Dermis blood vessel endothelial cell (primary cell): ENCODE results near the gene CHD6. TPM values are rescaled to one million over a fixed set of nuclear protein-coding genes. Genes with fewer than 3 reads are reported as not detected.

Experiments
- DNase-seq: peaks from one replicate; pipeline ENCODE4 v3.0.0; 2010
- total RNA-seq: library from RNA; depleted of rRNA; stranded (reverse); fragments of >200 nt; gene quantifications from 2 replicates; pipeline ENCODE4 v1.2.3, GENCODE V29; 2014

Gene CHD6
- total RNA-seq, 1 donor from 2014 or later, result 35.6 TPM

DNA sequence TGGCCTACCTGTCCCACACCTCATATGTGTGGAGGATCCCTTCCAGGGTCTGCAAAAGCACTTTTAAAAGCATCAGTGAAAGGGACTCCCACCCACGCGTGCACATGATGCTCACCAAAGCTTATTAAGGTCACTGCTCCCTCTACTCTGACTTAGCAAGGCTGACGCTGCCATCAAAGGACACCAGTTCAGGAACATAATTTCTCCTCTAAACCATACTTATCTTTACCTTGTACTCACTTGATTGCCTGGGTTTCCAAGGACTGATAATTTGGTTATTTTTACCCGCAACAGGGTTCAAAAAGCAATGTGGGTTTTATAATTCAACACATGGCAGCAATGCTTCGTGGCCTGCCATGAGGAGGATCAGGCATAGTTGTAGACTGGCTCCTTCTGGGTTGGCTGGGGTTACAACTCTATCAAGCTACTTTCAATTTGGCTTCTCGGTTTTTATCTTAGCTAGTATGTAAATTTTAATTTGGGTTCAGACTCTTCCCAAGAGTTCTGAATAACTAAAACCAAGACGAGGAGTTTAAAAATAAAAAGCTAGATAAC is 199.4 kb downstream of the CHD6 start:
- no peak for DNase-seq

DNA sequence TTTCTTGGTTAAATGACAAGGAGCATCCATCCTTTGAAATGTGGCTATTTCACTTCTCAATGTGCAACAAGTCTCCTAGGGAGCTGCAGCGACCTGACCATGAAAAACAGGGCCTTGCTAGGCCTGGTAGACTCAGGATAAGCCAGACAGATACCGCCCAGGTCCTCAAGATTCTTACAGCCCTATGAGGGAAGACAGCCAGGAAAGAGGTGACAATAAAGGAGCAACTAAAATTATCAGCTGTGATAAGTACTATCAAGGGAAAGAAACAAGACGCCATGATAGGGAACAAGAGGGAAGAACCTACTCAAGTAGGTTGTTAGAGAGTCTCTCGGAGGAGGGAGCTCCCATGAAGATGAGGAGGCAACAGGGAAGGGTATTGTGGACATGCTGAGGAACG is 200.1 kb downstream of the CHD6 start:
- DNase-seq, result no peak

DNA sequence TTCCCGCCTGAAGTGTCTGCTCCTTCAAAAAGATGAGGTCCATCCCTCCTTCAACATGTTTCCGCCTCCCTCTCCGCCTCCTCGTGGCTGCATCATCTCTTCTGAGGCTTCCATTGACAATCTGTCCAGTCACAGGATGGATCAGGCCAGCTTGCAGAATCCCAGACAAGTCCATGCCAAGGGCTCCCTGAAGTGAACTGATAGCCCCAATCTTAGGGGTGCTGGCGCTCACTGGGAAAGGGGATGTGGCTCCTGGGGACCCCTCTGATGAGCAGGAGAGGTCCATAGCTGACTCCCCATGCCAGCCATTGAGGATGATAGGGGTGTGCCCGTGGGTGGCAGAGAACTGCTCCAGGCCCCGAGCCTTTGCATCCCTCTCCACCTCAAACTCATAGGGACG is 203.0 kb downstream of the CHD6 start:
- DNase-seq, result no peak

DNA sequence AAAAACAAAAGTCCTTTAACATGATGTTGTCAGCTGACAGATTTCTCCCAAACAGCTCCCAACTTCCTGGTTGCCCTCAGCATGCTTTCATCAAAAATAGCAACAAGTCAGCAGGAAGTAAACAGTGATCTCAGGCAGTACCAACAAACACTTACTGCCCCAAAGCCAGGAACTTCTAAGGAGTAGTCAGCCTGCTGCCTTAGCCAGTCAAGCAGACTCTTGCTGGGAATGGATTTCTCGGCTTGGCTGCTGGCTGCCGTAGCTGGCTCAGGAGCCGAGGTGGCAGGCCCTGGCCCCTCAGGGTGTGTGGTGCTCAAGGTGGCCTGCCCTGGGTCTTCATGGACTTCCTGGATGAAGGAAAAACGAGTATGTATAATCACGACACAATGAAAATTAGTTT is 205.0 kb downstream of the CHD6 start:
- DNase-seq, result peak; percentile 10

DNA sequence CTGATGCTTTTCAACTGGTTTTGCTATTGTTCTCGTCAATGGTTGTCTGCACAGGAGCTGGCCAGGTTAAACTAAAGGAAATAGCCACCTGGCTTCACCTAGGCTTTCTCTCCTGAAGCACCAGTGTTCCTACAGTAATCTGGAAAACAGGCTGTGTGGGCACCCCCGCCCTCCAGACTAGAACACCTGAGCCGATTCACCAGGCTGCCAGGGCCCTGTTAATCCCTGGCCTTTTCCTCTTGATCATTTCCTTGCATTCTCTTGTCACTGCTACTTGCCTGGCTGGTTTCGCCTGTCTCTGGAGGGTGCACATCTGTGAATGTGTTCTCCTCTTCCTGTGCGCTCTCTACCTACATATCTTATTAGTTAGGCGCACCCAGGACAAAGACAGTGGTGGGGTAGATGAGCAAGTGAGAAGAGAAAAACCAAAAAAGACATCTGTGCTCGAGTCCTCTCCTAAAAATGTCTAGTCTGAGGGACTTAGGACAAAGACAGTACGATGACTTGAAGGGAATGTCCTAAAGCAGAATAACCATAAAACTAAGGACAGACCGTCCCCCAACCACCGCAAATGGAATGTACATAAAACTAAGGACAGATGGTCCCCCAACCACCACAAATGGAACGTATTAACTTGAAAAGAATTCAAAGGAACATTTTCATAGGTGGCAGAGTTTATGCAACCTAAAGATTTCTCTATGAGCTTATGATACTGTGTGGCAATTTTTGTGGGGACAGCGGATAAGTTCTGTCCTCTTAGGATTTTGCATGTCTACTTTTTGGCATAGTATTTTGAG is 205.7 kb downstream of the CHD6 start:
- DNase-seq, result no peak

DNA sequence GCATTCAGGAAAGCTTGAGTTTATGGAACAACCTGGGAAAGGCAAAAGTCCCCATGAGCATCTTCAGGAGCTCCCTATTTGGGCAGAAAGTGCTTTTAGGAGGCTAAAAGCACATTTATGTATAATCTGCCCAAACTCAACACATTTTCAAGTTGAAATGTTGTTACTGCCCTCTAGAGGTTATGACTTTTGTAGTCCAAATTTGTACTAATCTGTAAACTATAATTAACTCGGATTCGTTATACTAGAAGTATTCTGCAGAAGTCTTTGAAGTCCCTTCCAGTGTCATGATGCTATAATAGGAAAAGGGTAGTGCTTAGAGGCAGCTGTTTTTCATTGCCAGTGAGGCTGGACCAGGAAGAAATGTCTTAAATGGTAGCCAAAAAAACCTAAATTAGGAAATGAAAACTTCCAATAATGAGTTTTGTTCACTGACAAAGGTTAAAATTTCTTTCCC is 206.8 kb downstream of the CHD6 start:
- peak; percentile 62 for DNase-seq

DNA sequence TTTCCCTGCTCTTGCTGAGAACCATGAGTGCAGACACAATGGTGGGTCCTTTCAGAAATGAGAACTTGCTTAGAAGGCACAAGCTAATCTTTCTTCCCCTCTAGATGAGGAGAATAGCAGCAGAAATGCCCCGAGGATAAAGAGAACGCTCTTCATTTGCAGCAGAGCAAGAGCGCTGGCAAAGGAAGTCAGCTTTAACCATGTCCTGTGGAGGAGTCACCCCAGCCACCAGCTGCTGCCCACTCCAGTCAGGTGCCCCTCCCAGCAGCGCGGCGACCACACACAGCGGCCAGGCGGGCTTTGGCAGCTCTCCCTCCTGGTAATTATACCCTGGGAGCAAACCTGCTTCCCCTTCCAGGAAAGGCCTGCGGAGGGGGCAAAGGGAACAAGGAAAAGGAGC is 209.2 kb downstream of the CHD6 start:
- DNase-seq, result peak; percentile 42

DNA sequence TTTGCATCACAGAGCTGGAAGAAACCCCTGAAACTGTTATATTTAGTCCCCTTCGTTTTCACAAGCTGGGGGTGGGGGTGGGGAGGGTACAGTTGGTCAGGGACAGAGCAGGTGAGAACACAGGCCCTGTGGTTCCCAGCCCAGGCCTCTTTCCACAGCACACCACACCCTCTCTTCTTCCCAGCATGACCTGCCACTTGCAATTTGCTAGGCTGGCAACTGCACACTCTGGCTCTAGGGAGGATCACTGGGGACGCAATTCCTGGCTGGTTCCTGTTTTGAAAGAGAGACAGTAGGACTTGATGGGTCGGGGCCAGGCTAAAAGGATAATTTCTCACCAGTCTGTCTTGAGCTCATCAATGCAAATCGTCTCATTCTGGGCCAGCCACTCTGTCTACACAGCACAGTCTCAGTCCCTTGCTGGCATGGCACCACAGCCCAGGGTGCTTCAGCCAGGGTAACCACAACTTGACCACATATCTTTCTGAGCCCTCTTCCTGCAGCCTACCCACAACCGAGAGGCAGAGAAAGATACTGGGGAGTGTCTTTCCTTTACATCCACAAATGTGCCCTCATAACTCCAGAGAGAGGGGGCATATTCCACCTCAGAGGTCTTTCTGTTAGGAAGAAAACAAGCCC is 209.9 kb downstream of the CHD6 start:
- no peak for DNase-seq

DNA sequence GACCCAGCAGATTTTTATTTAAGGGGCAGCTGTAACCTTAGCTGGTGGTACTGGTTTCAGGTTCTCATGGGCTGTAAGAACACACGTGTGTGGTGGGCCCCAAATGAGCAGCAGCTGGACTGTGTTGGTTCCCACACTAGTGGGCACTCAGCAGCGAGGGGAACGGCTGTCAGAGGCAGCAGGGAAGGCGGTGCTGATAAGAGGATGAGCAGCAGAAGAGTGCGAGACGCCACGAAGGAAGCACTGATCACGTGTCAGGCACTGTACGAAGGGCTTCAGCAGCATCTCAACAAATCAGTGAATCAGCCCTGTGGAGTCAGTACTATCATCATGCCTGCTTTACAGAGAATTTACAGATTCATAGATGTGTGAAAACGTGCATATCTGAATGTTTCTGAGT is 210.6 kb downstream of the CHD6 start:
- DNase-seq, result no peak

DNA sequence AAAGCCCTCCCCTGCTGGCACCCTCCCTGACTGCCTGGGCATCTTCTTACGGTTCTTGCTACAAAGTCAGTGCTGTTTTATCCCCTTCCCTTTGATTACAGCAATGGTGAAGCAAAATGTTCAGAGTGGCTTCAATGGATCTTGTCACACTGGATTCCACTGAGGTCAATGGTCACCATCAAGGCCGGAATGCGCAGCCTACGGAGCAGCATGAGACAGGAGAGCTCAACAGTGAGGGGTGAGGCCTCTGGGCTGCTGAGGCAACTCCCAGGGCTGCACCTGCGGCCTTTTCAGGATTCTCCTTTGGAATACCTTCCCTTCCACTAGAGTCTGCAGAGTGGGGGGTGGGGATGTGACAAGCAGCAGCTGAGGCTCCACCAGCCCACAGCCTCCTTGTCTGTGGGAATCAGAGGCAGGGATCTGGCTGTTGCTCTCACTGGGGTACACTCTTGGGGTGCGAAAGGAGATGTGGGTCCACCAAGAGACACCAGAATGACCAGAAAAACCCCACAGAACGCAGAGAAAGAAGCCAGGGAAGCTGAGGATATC is 211.2 kb downstream of the CHD6 start:
- no peak for DNase-seq

DNA sequence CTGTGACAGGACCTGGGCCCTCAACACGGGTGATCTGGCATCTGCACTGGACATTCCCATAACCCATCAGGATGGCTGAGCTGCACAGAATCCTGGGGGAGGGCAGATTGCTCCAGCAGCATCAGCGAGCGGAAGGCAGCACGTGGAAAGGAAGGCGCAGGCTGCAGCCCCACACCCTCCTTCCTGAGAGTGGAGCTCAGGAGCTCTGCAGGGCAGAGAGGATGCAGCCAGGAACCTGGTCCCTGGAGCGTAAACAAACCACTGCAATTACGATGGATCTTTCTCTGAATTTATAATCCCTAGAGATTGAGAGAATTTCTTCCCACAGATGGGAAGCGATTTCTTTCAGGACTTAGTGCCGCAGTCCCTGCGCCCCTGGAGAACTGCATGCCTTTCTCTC is 211.8 kb downstream of the CHD6 start:
- peak; percentile 55 for DNase-seq

DNA sequence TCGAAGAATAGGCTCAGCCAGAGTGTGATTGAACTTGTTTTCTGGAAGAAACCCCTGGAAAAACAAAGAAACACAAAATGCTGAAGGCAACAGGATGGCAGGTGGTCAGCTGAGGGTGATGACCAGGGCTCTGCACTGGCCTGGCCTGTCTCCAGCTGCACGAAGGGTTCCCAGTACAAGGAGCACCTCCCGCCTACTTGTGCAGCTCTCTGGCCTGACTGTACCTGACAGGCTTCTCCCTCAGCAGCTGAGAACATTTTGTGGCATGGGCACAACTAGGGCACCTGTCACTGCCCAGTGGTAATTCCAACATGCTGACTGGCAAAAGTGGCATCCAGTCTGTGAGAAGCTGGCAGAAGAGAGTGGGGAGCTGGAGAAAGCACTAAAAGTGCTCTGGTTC is 212.7 kb downstream of the CHD6 start:
- DNase-seq, result no peak

DNA sequence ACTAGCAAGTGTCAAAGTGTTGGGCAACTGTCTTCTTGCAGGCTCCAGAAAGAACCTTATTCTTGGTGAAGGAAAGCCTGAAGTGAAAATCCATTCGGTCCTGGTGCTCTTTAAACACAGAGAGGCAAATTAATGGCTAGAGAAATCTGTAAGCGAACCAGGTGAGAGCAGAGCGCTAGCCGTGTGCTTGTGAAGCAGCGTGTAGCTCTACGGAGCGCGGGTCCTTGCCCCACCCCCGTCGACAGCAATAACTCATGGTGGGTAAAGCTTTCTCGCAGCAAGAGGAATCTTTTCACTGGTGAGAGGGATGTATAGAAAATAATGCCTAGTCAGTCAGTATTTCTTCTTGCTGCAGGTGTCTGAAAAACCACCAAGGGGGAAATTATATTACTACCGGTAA is 214.6 kb downstream of the CHD6 start:
- DNase-seq, result no peak

DNA sequence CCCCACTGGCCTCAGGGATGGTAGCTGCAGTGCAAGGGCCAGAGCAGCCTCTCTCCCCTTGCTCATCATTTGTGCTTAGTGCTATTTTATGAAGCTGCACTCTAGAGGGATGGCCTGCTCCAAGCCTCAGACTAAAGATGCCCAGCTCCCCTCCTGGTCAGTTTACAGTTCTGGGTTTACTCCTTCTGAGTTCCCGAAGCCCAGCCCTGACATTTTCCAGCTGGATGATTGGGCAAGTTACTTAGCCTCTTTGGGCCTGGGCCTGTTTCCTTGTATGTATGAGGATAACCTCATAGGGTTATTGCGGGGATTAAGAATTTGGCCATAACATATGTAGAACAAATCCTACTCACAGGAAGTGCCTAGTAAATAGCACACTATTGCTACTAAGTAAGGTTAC is 219.8 kb downstream of the CHD6 start:
- no peak for DNase-seq

DNA sequence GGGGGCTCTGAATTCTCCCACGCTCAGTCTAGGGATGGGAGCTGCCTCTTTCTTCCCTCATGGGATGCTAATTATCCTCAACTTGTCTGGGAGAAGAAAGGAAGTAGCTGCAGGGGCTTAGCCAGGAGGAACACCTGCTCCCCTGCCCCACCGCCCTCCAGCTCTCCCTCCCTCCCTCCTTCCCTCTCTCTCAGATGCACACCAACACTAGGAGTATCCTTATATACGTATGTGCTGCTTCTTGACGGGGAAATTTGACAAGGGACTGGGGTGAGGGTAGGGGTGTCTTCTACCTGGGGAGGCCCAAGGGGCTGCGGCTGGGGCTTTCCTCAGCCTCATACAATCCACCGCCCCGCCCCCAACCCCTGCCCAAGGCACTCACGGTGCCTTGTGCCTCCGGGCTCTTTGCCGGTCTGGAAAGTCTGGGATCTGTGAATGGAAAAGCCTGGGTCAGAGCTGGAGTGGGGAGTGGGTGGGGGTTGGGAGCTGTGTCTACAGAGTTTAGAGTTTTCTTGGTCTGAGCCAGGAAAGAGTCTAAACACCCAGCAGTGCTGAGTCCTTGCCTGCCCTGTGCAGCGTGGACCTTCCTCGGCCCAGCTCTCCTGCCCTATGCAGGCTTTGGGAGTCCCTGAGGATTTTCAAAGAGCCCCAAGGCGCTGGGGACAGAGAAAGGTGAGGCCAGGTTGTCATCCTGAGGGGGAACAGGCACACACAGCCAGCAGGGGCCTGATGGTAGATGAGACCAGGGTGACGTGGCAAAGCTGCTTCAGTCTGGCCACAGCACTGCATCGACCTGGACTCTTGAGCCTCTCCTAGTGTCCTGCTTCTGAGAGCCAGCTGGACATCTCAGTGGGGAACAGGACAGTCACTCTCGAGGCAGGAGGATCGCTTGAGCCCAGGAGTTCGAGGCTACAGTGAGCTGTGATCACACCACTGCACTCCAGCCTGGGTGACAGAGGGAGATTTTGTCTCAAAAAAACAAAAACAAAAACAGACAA is 222.2 kb downstream of the CHD6 start:
- no peak for DNase-seq

DNA sequence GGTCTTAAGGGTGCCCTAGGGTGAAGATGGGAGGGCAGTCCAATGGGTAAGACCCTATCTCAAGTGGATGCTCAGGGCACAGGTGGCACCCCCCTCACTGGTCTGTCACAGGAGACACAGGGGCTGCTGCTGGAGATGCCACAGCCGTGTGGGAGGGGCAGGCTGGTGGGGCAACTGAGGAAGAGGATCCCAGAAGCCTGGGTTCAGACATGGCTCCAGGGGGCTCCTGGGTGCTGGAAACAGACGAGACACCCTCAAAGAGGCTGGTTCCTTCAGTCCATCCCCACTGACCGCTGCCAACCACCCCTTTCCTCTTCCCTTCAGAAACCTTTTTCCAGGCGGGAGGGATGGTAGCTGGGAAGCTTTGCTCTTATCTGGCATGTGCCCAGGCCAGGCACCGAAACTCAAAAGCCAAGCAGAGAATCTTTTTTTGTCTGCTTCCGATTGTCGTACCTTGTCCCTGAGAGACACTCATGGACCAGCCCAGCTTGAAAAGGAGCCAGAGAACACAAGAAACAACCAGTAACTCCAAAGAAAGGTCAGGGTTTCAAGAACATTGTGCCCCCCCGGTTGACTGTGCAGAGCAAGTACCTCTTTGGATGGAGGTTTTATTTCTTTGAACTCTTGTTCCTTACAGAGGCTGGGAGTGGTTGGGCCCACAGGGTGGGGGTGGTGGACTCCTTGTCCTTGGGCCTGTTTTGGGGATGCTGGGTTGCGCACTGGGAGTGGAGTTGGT is 223.1 kb downstream of the CHD6 start:
- DNase-seq, result no peak

DNA sequence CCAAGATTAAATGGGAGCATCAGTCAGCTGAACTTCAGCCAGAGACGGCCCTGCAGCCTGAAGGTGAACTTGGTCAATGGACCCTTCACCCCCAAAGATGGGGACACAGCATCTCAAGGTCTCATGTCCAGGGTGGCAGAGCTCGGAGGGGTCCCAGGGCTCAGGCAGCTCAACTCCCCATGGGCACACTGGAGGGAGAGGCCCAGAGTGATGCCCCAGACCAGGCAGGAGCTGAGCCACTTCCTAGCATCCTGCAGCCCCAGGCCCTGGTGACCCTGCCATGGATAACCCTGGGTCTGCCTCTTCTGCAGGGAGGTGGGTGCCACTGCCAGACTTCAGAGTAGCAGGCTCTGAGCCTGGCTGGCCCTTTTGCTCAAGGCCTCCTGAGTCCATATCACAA is 224.1 kb downstream of the CHD6 start:
- no peak for DNase-seq

DNA sequence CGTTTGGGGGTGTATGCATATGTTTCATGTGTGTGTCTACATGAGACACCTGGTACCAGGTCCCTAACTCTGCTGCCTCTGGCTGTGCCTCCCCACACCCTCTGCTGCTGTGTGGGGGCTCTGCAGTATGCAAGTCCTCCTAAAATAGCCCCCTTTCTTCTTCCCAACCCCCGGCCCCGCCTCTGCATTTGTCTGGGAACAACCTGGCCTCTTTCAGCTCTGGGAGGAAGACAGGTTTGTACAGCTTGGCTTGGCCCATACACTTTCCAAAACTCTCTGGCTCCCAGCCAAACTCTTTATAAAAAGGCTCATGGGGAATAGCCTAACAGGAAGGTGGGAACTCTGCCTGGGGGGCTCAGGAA is 224.5 kb downstream of the CHD6 start:
- DNase-seq, result no peak

DNA sequence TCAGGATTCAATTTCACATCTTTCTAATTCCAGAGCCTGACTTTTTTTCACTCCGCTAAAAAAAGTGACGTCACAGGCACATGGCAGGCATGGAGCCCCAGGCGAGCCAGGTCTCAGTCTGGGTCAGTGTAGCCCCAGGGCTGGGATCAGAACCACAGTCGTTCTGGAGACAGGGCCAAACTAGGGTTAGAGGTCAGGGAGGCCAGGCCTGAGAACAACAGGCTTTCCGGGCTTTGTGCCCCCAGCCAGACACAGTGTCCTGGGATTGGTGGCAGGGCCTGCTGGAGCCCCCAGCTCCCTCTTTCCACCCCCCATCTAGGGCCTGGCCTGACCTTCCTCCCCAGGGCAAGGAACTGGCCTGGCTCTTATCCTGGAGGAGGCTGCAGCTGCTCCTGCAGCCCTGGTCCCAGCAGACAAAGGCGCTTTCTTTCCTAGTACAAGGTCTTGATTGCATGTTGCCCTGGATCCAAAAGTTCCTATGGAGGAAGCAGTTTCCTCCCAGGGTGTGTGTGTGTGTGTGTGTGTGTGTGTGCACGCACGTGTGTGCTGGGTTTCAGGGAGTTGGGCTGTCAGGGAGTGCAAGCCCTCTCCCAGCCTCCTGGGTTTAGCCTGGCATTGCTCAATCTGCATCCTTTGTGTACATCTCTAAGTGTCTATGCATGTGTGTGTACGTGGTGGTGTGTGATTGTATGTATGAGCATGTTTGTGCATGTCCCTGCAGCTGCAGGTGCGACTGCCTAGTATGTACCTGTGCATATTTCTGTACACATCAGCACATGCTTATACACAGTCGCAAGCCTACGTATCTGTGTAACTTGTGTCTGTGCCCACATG is 225.1 kb downstream of the CHD6 start:
- DNase-seq, result no peak

DNA sequence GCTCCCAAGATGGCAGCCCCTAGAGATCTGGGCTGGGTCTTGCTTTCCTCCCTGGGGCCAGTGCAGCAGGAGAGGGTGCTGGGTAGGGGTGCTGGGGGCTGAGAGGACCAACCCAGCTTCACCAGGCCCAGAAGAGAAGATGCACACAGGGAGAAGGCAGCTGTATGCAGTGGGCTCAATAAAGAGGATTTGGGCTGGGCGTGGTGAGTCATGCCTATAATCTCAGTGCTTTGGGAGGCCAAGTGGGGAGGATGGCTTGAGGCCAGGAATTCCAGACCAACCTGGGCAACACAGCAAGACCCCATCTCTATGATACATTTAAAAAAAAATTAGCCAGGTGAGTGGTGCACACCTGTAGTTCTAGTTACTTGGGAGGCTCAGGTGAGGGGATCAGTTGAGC is 225.9 kb downstream of the CHD6 start:
- DNase-seq, result no peak

DNA sequence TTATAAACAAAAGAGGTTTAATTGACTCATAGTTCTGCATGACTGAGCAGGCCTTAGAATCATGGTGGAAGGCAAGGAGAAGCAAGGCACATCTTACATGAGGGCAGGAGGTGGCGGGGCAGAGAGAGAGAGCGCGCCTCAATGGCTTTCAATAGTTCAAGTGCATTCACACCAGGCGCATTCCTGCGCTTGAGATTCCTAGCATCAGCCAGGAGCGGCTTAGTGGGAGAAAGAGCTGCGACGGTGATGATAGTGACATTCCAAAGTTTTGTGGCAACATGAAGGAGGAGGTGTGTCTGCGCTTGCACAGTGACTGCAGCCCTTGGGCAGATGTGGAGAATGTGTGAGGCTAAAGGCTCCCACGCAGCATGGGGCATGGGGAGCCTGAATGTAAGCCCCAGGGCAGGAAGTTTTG is 226.6 kb downstream of the CHD6 start:
- DNase-seq, result no peak
